HL-60 (cell line): ENCODE results near the gene EML6.

Experiments
- DNase-seq, 2 experiments: peaks; one replicate each; pipeline ENCODE4 v3.0.0-alpha.2; 2010 to 2020; ENCODE audit warnings: low read depth in 1 of 2, low spot score in 1 of 2
- H3K27ac ChIP-seq: fragments of 250-450 bp; sonication (Bioruptor Pico); replicated peaks from 2 replicates; pipeline ENCODE4 v1.5.1; 2020; ENCODE audit warnings: mild to moderate bottlenecking, moderate library complexity
- H3K27me3 ChIP-seq: fragments of 250-450 bp; sonication (Bioruptor Pico); 2 replicates; pipeline ENCODE4 v1.5.1; 2021; ENCODE audit warnings: mild to moderate bottlenecking, moderate library complexity; ENCODE audit not compliant: insufficient read depth, poor library complexity, severe bottlenecking
- H3K4me3 ChIP-seq: replicated peaks from 2 replicates; pipeline ENCODE4 v1.5.1; 2011; ENCODE audit warnings: mild to moderate bottlenecking, control low read depth, low read length; ENCODE audit not compliant: insufficient read depth
- GABPA ChIP-seq: IDR thresholded peaks from 2 replicates; pipeline ENCODE4 v1.6.1; 2012; ENCODE audit warnings: low read depth
- POLR2AphosphoS5 ChIP-seq: IDR thresholded peaks from 2 replicates; pipeline ENCODE4 v1.6.1; 2012; ENCODE audit warnings: low read depth
- SPI1 ChIP-seq: IDR thresholded peaks from 2 replicates; pipeline ENCODE4 v1.6.1; 2012; ENCODE audit warnings: low read depth, mild to moderate bottlenecking, borderline replicate concordance
- TF ChIP-seq, protein P1 (sequence below): IDR thresholded peaks from one replicate; pipeline ENCODE4 v1.5.1; 2011; ENCODE audit warnings: low read length, control low read depth, inconsistent platforms; ENCODE audit not compliant: insufficient read depth
- TF ChIP-seq, protein P2 (sequence below): IDR thresholded peaks from 2 replicates; pipeline ENCODE4 v1.6.1; 2012; ENCODE audit warnings: low read depth; ENCODE audit not compliant: insufficient replicate concordance

EML6 gene

DNA sequence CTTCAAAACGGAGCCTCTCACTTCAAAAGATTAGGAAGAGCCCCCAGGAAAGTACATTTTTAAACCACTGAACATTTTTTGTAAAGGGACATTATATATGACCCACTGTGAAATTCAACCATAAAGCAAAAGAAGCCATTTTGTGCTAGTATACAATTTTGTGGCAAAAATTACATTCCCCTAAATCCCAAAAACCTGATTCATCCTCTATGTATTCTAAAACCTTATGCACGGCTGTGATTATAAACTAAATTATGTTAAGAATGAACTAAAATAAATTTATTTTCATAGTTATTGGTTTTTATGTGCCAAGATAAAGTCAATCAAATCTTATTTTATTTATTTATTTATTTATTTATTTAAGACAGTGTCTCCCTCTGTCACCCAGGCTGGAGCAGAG, 278.3 kb downstream of the EML6 start:
- Histone ChIP-seq H3K27ac (no peak overlapping the region), H3K4me3 (no peak overlapping the region), H3K27me3 (no peaks in the 10 kb centered on the region)
- no peak for TF ChIP-seq GABPA
- TF ChIP-seq, protein P1, sequence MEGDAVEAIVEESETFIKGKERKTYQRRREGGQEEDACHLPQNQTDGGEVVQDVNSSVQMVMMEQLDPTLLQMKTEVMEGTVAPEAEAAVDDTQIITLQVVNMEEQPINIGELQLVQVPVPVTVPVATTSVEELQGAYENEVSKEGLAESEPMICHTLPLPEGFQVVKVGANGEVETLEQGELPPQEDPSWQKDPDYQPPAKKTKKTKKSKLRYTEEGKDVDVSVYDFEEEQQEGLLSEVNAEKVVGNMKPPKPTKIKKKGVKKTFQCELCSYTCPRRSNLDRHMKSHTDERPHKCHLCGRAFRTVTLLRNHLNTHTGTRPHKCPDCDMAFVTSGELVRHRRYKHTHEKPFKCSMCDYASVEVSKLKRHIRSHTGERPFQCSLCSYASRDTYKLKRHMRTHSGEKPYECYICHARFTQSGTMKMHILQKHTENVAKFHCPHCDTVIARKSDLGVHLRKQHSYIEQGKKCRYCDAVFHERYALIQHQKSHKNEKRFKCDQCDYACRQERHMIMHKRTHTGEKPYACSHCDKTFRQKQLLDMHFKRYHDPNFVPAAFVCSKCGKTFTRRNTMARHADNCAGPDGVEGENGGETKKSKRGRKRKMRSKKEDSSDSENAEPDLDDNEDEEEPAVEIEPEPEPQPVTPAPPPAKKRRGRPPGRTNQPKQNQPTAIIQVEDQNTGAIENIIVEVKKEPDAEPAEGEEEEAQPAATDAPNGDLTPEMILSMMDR, result no peak
- TF ChIP-seq POLR2AphosphoS5, result no peak
- DNase-seq, result no peak

DNA sequence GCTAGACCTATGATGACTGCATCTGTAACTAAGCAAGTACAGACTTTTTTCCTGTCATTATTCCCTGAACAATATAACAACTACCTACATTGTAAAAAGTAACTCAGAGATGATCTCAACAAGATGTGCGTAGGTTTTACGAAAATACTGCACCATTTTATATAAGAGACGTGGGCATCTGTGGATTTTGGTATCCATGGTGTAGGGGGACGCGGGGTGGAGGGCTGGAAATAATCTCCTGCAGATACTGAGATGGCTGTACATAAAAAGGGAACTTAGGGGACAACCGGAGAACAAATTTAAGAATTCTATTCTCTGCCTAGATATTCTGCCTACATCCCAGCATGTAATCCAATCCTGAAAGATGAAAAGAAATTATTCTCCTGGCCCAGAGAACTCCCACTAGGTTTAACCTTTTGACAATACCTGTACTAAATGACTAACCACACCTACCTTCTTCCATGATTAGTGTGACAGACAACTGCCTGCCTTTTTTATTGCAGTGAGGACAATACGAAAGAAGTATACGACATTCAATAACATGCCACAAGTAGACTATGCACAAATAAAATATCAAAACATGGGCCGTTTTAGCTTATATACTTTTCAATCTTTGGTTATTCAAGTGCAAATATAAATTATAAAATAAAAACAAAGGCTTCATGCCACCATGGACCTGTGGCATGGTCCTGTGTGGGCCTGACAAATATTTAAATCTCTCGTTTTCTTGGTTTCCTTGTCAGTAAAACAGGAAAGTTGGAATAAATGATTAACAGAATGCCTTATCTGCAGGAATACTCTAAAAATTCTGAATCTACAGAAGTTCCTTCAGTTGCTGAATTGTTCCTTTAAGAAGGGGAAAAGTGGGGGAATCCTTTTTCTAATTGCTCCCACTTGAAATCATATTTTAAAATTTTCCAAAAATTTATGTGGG, 280.5 kb downstream of the EML6 start:
- H3K27ac ChIP-seq, result no peak overlapping the region

DNA sequence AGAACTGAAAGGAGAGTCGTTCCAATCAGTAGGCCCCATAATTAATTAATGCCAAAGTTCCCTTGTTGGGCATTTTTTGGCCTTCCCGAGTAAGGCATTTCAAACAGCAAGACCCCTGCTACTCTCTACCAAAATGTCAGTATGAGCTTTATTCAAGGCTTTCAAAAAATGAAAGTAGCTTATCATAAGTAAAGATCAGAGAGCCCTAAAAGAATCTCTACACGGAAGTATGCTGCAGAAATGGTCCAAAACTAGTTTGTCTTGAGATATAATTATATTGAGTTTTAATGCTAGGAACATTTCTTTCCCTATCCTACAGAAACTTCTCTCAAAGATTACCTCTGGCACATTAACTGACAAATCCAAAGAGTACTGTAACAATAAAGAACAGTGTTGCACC, 282.8 kb downstream of the EML6 start:
- no peaks in the 10 kb centered on the region for H3K27me3 ChIP-seq
- no peak for DNase-seq
- no peak overlapping the region for H3K27ac ChIP-seq
- TF ChIP-seq SPI1, result no peak
- no peak for TF ChIP-seq POLR2AphosphoS5
- TF ChIP-seq, protein P1, result no peak
- no peak for TF ChIP-seq GABPA
- TF ChIP-seq, protein P2, sequence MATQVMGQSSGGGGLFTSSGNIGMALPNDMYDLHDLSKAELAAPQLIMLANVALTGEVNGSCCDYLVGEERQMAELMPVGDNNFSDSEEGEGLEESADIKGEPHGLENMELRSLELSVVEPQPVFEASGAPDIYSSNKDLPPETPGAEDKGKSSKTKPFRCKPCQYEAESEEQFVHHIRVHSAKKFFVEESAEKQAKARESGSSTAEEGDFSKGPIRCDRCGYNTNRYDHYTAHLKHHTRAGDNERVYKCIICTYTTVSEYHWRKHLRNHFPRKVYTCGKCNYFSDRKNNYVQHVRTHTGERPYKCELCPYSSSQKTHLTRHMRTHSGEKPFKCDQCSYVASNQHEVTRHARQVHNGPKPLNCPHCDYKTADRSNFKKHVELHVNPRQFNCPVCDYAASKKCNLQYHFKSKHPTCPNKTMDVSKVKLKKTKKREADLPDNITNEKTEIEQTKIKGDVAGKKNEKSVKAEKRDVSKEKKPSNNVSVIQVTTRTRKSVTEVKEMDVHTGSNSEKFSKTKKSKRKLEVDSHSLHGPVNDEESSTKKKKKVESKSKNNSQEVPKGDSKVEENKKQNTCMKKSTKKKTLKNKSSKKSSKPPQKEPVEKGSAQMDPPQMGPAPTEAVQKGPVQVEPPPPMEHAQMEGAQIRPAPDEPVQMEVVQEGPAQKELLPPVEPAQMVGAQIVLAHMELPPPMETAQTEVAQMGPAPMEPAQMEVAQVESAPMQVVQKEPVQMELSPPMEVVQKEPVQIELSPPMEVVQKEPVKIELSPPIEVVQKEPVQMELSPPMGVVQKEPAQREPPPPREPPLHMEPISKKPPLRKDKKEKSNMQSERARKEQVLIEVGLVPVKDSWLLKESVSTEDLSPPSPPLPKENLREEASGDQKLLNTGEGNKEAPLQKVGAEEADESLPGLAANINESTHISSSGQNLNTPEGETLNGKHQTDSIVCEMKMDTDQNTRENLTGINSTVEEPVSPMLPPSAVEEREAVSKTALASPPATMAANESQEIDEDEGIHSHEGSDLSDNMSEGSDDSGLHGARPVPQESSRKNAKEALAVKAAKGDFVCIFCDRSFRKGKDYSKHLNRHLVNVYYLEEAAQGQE, result no peak
- no peak overlapping the region for H3K4me3 ChIP-seq

More for the DNA sequence above, 280.5 kb downstream of the EML6 start:
- Histone ChIP-seq H3K27me3 (no peaks in the 10 kb centered on the region), H3K4me3 (no peak overlapping the region)
- TF ChIP-seq GABPA, result no peak
- no peak for TF ChIP-seq POLR2AphosphoS5
- TF ChIP-seq, protein P1, result no peak
- TF ChIP-seq, protein P2, result no peak
- TF ChIP-seq SPI1, result no peak
- DNase-seq, result no peak
